SK-N-SH (cell line): Measurements from ENCODE around the gene SLC7A6OS. TPM values are rescaled to one million over a fixed set of nuclear protein-coding genes. Genes with fewer than 3 reads are reported as not detected.

Experiments used
- ELF1 ChIP-seq: IDR thresholded peaks from 2 replicates; pipeline ENCODE4 v1.4.0; 2012
- EZH2phosphoT487 ChIP-seq: fragments of 200-600 bp; sonication (generic); IDR thresholded peaks from 2 replicates; pipeline ENCODE4 v1.6.1; 2017; ENCODE audit warnings: low read depth, mixed run types, mild to moderate bottlenecking, antibody characterized with exemption, moderate library complexity, borderline replicate concordance
- FOSL2 ChIP-seq: IDR thresholded peaks from 2 replicates; pipeline ENCODE4 v1.4.0; 2012; ENCODE audit warnings: low read depth, mild to moderate bottlenecking, moderate library complexity, borderline replicate concordance
- FOXM1 ChIP-seq: IDR thresholded peaks from 2 replicates; pipeline ENCODE4 v1.4.0; 2012; ENCODE audit warnings: low read depth, mild to moderate bottlenecking
- GABPA ChIP-seq: IDR thresholded peaks from 2 replicates; pipeline ENCODE4 v1.4.0; 2012; ENCODE audit warnings: low read depth, mild to moderate bottlenecking
- JUND ChIP-seq: IDR thresholded peaks from 2 replicates; pipeline ENCODE4 v1.4.0; 2012
- MEF2A ChIP-seq: IDR thresholded peaks from 2 replicates; pipeline ENCODE4 v1.4.0; 2012; ENCODE audit warnings: low read depth, borderline replicate concordance
- PBX3 ChIP-seq: IDR thresholded peaks from 2 replicates; pipeline ENCODE4; 2012
- USF1 ChIP-seq: IDR thresholded peaks from 2 replicates; pipeline ENCODE4 v1.4.0; 2012; ENCODE audit warnings: low read depth, borderline replicate concordance
- polyA plus RNA-seq, 3 experiments: library from polyadenylated mRNA; depleted of rRNA; stranded (reverse); fragments of >200 nt; gene quantifications; 2 replicates each; pipeline ENCODE4 v1.2.3, GENCODE V29; 2012
- small RNA-seq, 7 experiments: library from RNA; depleted of rRNA; stranded (forward); fragments of <200 nt; gene quantifications; one replicate each; pipeline ENCODE3, GENCODE V24; 2012
- TF ChIP-seq, protein P1 (sequence below): IDR thresholded peaks from 2 replicates; pipeline ENCODE4 v1.4.0; 2012; ENCODE audit warnings: low read depth
- TF ChIP-seq, protein P2 (sequence below): IDR thresholded peaks from 2 replicates; pipeline ENCODE4 v1.4.0; 2012; ENCODE audit warnings: low read depth, borderline replicate concordance

Gene SLC7A6OS
- polyA plus RNA-seq, 1 of the 3 experiments (the other 2 are of a cell fraction), result 6.6 TPM

DNA sequence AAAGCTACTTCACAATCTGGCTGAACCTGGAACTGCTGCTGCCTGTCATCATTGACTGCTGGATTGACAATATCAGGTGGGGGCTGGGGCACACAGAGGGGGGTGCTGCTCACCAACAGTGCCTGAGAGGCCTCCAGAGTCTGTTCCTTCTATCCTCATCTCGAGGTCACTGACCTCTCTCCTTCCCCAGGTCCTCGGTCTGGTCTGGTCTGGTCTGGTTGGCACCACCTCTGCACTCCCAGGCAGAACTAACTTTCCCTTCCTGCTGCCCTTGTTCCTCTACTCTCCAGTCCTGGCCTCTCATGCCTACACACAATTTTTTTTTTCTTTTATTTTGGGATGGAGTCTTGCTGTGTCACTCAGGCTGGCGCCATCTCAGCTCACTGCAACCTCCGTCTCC is 61.4 kb downstream of the SLC7A6OS start (continued):
- TF ChIP-seq USF1, result no peak
- no peak for TF ChIP-seq GABPA
- no peak for TF ChIP-seq MEF2A
- TF ChIP-seq EZH2phosphoT487, result no peak
- TF ChIP-seq FOSL2, result no peak
- TF ChIP-seq, protein P1, sequence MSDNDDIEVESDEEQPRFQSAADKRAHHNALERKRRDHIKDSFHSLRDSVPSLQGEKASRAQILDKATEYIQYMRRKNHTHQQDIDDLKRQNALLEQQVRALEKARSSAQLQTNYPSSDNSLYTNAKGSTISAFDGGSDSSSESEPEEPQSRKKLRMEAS, result no peak
- no peak for TF ChIP-seq JUND
- no peak for TF ChIP-seq ELF1
- TF ChIP-seq, protein P2, sequence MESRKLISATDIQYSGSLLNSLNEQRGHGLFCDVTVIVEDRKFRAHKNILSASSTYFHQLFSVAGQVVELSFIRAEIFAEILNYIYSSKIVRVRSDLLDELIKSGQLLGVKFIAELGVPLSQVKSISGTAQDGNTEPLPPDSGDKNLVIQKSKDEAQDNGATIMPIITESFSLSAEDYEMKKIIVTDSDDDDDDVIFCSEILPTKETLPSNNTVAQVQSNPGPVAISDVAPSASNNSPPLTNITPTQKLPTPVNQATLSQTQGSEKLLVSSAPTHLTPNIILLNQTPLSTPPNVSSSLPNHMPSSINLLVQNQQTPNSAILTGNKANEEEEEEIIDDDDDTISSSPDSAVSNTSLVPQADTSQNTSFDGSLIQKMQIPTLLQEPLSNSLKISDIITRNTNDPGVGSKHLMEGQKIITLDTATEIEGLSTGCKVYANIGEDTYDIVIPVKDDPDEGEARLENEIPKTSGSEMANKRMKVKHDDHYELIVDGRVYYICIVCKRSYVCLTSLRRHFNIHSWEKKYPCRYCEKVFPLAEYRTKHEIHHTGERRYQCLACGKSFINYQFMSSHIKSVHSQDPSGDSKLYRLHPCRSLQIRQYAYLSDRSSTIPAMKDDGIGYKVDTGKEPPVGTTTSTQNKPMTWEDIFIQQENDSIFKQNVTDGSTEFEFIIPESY, result no peak
- TF ChIP-seq FOXM1, result no peak
- no peak for TF ChIP-seq PBX3

Small RNA genes within 50 kb of the gene (small RNA-seq; reads per million reads assigned to genes)
- gene RNU4-30P (0 to 3.4 (median 0) reads per million in 7 experiments), gene RNU6-1262P (0 reads per million in 7 experiments)

Other genes with a start within 250 kb of the SLC7A6OS start
- gene NFATC3, start 225.6 kb downstream of the SLC7A6OS start, polyA plus RNA-seq (2012; rRNA removed), result 5.7 and 7.8 TPM in 2 replicates
- gene ESRP2, start 74.8 kb downstream of the SLC7A6OS start, polyA plus RNA-seq (2012; rRNA removed), result 0.07 and 0.39 TPM in 2 replicates
- 22.0 and 23.9 TPM in 2 replicates for gene PLA2G15, start 65.6 kb downstream of the SLC7A6OS start, polyA plus RNA-seq (2012; rRNA removed)
- 19.0 and 37.3 TPM in 2 replicates for gene SLC7A6, start 46.4 kb downstream of the SLC7A6OS start, polyA plus RNA-seq (2012; rRNA removed)
- gene PRMT7, start 73 bp upstream of the SLC7A6OS start, polyA plus RNA-seq (2012; rRNA removed), result 46.0 and 66.8 TPM in 2 replicates
- gene SMPD3, start 137.6 kb upstream of the SLC7A6OS start, polyA plus RNA-seq (2012; rRNA removed), result 0.19 and 0.38 TPM in 2 replicates
- gene ZFP90, start 228.3 kb upstream of the SLC7A6OS start, polyA plus RNA-seq (2012; rRNA removed), result 9.9 and 13.2 TPM in 2 replicates